BE2C (cell line): Measurements from ENCODE around the gene RGS6.

ENCODE experiments used
- DNase-seq: peaks from one replicate; pipeline ENCODE4 v3.0.0-alpha.2; 2020
- H3K27me3 ChIP-seq: fragments of 250-450 bp; sonication (Bioruptor Pico); 2 replicates; pipeline ENCODE4 v1.5.1; 2020; ENCODE audit warnings: mild to moderate bottlenecking
- H3K36me3 ChIP-seq: fragments of 250-450 bp; sonication (Bioruptor Pico); 2 replicates; pipeline ENCODE4 v1.5.1; 2020; ENCODE audit warnings: mild to moderate bottlenecking
- H3K4me1 ChIP-seq: fragments of 250-450 bp; sonication (Bioruptor Pico); 2 replicates; pipeline ENCODE4 v1.5.1; 2020
- H3K4me3 ChIP-seq: 2 replicates; pipeline ENCODE4 v1.5.1; 2011; ENCODE audit warnings: low read depth, low read length
- H3K9me3 ChIP-seq: fragments of 250-450 bp; sonication (Bioruptor Pico); 2 replicates; pipeline ENCODE4 v1.5.1; 2020
- CTCF ChIP-seq: IDR thresholded peaks from 2 replicates; pipeline ENCODE4 v1.5.1; 2012; ENCODE audit warnings: mild to moderate bottlenecking, low read depth, low read length

Gene RGS6

GRCh38 chr14:72614365-72614764, 682.1 kb downstream of the RGS6 start:
- peaks cover 53% of the 10 kb centered on the region for H3K4me1 ChIP-seq
- no peak overlapping the region for H3K4me3 ChIP-seq
- no peaks in the 10 kb centered on the region for H3K9me3 ChIP-seq
- no peak for TF ChIP-seq CTCF
- H3K27me3 ChIP-seq: no peaks in the 10 kb centered on the region
- no peak for DNase-seq
- no peaks in the 10 kb centered on the region for H3K36me3 ChIP-seq

GRCh38 chr14:72614891-72615415, 682.7 kb downstream of the RGS6 start:
- no peak for DNase-seq
- no peak for TF ChIP-seq CTCF
- Histone ChIP-seq H3K9me3 (no peaks in the 10 kb centered on the region), H3K27me3 (no peaks in the 10 kb centered on the region), H3K4me3 (no peak overlapping the region), H3K4me1 (peaks cover 53% of the 10 kb centered on the region), H3K36me3 (no peaks in the 10 kb centered on the region)

GRCh38 chr14:72615451-72616121, 683.4 kb downstream of the RGS6 start:
- peaks cover 53% of the 10 kb centered on the region for H3K4me1 ChIP-seq
- no peaks in the 10 kb centered on the region for H3K27me3 ChIP-seq
- no peaks in the 10 kb centered on the region for H3K9me3 ChIP-seq
- peak; percentile 83 for DNase-seq
- H3K36me3 ChIP-seq: no peaks in the 10 kb centered on the region
- no peak for TF ChIP-seq CTCF
- no peak overlapping the region for H3K4me3 ChIP-seq
